Measurements from ENCODE around the gene DNM2.

DNM2 gene

DNA sequence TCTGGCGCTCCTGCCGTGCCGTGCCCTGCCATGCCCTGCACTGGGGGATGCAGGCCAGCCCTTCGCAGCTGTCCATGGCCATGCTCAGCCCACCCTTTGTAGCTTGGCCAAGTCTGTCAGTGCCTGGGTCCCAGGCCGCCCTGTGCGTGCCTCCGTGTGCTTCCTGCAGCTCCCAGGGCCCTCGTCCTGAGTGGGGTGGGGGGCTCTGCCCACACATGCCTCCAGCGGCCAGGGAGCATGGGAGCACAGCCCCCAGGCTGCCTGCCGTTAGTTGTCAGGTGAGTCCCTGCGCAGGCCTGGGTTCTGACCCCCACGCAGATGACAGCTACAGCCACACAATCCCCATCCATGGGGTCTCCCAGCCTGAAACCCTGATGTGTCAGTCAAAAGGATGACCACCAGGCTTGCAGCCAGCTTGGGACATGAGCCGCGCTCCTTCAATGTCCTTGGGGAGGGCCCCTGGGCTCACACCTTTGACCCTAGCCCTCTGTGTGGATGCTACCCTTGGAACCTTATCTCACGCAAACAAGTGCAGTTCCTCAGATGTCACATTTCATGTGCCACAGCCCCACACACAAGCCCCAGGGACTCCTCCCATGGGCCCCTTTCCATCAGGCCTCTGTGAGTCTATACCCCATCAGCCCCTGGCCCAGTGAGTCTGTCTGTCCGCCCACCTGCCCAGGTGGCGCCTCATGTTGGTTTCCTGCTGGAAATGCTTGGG is 93.7 kb downstream of the DNM2 start:
- no peak for DNase-seq (ENCODE audit: low read depth in 2 of 2, low spot score in 1 of 2)

DNA sequence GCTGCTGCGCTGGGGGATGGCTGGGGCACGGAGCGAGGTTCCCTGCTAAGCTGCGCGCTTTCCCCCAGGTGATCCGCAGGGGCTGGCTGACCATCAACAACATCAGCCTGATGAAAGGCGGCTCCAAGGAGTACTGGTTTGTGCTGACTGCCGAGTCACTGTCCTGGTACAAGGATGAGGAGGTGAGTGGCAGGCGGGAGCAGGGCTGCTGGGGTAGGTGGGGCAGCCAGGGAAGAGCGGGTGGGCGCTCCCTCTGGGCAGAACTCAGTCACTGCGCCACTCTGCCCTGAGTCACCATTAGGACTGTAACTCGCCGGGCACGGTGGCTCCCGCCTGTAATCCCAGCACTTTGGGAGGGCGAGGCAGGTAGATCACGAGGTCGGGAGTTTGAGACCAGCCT is 94.3 kb downstream of the DNM2 start:
- DNase-seq (ENCODE audit: low read depth in 2 of 2, low spot score in 1 of 2): no peak

- DNase-seq (ENCODE audit: low read depth in 2 of 2, low spot score in 1 of 2): no peak
Observed at GRCh38 chr19:10812902-10813404, 95.1 kb downstream of the DNM2 start.

- no peak for DNase-seq (ENCODE audit: low read depth in 2 of 2, low spot score in 1 of 2)
Observed at GRCh38 chr19:10815007-10815536, 97.2 kb downstream of the DNM2 start.

DNA sequence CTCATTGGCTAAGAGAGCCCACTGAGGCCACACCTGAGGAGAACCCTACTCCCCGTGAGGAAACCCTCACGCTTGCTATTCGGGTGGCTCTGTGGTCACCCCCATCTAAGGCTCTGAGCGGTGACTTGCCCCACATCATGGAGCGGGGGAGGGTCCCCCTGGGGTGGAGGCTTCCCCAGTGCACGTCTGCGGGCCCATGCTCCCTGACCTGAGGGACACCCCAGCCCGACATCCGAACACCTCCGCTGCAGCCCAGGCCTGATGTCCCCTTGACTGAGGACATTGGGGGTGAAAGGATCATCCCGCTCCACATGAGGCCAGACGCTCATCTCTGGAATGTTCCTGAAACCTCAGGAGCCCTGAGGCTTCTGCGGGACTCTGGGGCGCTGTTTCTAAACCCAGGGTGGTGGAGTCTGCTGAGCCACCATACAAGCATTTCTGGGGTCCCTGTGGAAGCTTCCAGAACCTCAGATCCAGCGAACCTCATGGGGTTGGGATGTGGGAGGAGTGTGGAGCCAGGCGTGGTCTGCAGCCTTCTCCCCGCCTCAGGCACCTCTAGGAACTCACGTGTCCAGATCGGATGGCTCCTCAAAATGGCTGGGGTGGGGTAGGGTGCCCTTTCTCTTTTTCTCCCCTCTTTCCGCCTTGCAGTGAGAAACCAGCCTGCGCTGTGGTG is 98.2 kb downstream of the DNM2 start:
- no peak for DNase-seq (ENCODE audit: low read depth in 2 of 2, low spot score in 1 of 2)

GRCh38 chr19:10816691-10817090 is 98.8 kb downstream of the DNM2 start:
- no peak for DNase-seq (ENCODE audit: low read depth in 2 of 2, low spot score in 1 of 2)

DNA sequence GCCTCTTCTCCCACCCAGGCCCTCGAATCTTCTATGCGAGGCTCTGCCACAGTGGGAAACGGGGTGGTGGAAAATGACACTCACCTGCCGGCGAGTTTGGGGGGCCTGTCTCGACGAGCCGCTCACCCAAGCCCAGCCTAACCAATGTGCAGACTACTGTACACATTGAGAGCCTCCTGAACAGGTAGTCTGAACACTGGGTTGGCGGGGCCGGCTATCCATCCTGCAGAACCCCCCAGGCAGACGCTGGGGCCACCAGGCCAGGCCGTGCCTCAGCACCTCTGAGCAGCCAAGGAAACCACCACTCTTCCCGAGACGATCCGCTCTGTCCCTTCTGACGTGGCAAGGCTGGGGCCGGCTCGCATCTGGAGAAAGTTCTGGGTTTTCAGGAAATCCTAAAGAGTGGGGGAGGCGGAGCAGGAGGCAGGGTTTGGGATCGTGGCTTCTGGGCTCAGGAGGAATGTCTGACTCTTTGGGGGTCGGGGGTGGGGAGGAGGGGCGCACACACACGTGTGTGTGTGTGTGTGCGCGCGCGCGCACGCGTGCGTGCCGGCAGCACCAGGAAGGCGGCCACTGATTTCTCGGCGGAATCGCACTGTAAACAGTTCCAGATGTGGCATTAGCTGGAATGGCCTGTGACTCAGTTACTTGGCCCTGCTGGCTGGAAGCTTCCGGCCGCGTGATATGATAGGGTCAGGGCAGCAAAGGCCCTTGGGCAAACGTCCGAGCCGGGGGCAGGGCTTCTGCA is 99.6 kb downstream of the DNM2 start:
- DNase-seq (ENCODE audit: low read depth in 2 of 2, low spot score in 1 of 2): no peak

- no peak for DNase-seq (ENCODE audit: low read depth in 2 of 2, low spot score in 1 of 2)
Observed at GRCh38 chr19:10818301-10819123, 100.6 kb downstream of the DNM2 start.

DNA sequence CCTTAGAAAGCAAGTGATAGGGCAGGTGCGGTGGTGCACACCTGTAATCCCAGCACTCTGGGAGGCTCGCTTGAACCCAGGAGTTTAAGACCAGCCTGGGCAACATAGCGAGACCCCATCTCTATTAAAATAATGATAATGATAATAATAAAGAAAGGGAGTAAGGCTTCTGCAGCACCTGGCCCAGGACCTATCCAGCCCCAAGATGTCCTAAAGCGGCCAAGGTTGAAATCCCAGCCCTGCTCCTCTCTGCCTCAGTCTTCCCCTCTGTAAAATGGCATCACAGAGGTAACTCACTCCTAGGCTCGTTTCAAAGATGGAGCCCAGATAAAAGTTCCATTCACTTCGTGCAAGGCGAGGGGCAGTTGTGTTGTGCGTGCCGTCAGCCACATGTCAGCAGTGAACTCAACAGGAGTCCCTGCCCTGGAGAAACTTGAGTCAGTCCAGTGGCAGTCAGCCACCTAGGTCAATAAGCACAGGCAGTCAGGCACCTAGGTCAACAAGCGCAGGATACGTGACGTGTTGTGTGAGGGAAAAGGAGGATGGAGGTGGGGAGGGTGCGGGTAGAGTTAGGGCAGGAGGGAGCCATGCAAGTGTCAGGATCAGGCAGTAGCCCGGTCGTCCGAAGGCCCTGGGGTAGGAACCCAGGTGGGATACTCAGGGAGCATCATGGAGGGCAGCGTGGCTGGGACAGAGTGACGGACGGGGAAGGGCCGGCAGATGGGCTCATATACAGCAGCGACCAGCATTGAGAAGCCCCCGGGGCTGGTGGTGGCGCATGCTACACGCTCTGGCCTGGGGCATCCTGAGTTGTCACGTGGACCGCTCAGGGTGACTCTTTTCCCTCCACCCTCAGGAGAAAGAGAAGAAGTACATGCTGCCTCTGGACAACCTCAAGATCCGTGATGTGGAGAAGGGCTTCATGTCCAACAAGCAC is 101.5 kb downstream of the DNM2 start:
- no peak for DNase-seq (ENCODE audit: low read depth in 2 of 2, low spot score in 1 of 2)

DNA sequence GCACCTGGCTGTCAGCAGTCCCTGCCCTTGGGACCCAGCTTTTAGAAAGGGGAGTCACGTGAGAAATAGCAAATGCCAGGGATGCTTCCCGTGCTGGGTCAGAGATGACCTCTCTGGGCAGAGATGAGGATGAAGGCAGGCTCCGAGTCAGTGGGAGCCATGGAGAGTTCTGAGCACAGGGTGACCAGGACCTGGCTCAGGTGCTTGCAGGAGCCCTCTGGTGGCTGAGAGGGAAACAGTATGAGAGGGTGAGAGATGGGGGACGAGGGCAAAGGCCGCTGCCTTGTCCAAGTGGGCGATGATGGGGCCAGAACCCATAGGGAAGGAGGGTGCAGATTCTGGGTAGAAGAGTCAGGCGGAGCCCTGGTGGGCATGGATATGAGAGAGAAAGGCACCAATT is 102.3 kb downstream of the DNM2 start:
- DNase-seq (ENCODE audit: low read depth in 2 of 2, low spot score in 1 of 2): no peak

DNA sequence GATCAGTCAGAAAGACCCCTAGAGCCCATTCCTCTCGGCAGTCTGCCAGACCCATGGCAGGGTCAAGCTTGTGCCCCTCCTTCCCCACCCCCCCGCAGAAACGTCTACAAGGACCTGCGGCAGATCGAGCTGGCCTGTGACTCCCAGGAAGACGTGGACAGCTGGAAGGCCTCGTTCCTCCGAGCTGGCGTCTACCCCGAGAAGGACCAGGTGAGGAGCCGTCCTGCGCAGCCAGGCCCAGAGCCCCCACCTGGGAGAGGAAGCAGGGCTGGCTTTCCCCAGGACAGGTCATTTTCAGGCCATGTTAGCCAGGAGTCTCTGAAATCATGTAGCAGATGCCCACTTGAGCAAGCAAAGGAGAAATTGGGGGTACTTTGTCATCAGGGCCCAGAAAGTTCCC is 105.8 kb downstream of the DNM2 start:
- no peak for DNase-seq (ENCODE audit: low read depth in 2 of 2, low spot score in 1 of 2)

GRCh38 chr19:10826231-10826630 is 108.4 kb downstream of the DNM2 start:
- DNase-seq (ENCODE audit: low read depth in 2 of 2, low spot score in 1 of 2): no peak

- DNase-seq (ENCODE audit: low read depth in 2 of 2, low spot score in 1 of 2): no peak
Observed at GRCh38 chr19:10826846-10827245, 109.0 kb downstream of the DNM2 start.

GRCh38 chr19:10828981-10829821 is 111.3 kb downstream of the DNM2 start:
- no peak for DNase-seq (ENCODE audit: low read depth in 2 of 2, low spot score in 1 of 2)

DNA sequence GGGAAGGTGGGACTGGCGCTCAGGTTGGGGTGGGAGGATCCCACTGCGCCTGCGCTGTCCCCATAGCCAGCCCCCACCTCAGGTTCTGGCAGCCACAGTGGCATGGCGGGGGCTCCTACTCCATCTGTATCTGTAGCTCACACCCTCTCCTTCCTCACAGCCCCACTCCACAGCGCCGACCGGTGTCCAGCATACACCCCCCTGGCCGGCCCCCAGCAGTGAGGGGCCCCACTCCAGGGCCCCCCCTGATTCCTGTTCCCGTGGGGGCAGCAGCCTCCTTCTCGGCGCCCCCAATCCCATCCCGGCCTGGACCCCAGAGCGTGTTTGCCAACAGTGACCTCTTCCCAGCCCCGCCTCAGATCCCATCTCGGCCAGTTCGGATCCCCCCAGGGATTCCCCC is 112.1 kb downstream of the DNM2 start:
- no peak for DNase-seq (ENCODE audit: low read depth in 2 of 2, low spot score in 1 of 2)

DNA sequence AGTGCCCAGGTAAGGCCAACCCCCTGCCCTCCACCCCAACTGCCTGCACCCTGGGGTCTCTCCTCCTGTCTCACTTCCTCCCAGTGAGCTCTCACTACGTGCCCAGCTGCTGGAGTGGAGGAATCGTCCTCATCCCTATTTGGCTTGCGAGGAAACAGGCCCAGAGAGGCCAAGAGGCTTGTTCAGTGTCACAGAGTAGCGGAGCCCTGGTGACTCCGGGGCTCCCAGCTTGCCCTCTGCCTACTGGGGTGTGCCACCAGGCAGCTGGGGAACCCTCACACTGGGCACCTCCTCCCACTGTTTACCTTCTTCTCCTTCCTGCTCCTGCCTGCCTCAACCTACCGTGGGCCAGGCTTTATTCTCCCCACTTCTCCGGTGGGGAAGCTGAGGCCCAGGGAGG is 112.5 kb downstream of the DNM2 start:
- no peak for DNase-seq (ENCODE audit: low read depth in 2 of 2, low spot score in 1 of 2)

- DNase-seq (ENCODE audit: low read depth in 2 of 2, low spot score in 1 of 2): no peak
Observed at GRCh38 chr19:10830931-10831779, 113.3 kb downstream of the DNM2 start.
